AG04450 (cell line): ENCODE results near the gene SLC22A17. TPM values are rescaled to one million over a fixed set of nuclear protein-coding genes. Genes with fewer than 3 reads are reported as not detected.
"Not testable (repeated sequence)": the region's sequence is repeated elsewhere in the genome, so short reads cannot be mapped to it uniquely, and the experiment has no call there.

Experiments used
- CTCF ChIA-PET: fragments of 300-600, 350-600 bp; formaldehyde crosslinking; extraction: SDS; loops from one replicate; lab custom pipeline; 2022; ENCODE audit warnings: antibody characterized with exemption, inconsistent platforms; lab: Charles Lee
- POLR2A ChIA-PET: fragments of 350-600 bp; formaldehyde crosslinking; extraction: SDS; loops from one replicate; lab custom pipeline; 2021; ENCODE audit warnings: antibody characterized with exemption, inconsistent platforms; lab: Yijun Ruan, JAX
- DNase-seq: peaks from one replicate; pipeline ENCODE4 v3.0.0-alpha.2; 2011; ENCODE audit warnings: low read depth, low spot score
- H3K27ac ChIP-seq: one replicate; pipeline ENCODE4 v1.5.1; 2012; ENCODE audit warnings: low read depth, low read length, control low read depth
- H3K27me3 ChIP-seq: one replicate; pipeline ENCODE4 v1.6.0; 2012; ENCODE audit warnings: low read length; ENCODE audit not compliant: control insufficient read depth, insufficient read depth
- H3K4me3 ChIP-seq: 2 replicates; pipeline ENCODE4 v1.5.1; 2011; ENCODE audit warnings: mild to moderate bottlenecking, low read depth, low read length, control low read depth
- H3K9me3 ChIP-seq: 2 replicates; pipeline ENCODE4 v1.5.1; 2012; ENCODE audit warnings: low read length; ENCODE audit not compliant: control insufficient read depth, insufficient read depth
- polyA plus RNA-seq: library from polyadenylated mRNA; depleted of rRNA; stranded (reverse); fragments of >200 nt; gene quantifications from 2 replicates; pipeline ENCODE4 v1.2.3, GENCODE V29; 2011
- TF ChIP-seq, protein P1 (sequence below): IDR thresholded peaks from 2 replicates; pipeline ENCODE4 v1.5.1; 2011; ENCODE audit warnings: low read depth, low read length, control low read depth, inconsistent platforms

SLC22A17 gene
- polyA plus RNA-seq, 1 experiment: 17.4 TPM

DNA sequence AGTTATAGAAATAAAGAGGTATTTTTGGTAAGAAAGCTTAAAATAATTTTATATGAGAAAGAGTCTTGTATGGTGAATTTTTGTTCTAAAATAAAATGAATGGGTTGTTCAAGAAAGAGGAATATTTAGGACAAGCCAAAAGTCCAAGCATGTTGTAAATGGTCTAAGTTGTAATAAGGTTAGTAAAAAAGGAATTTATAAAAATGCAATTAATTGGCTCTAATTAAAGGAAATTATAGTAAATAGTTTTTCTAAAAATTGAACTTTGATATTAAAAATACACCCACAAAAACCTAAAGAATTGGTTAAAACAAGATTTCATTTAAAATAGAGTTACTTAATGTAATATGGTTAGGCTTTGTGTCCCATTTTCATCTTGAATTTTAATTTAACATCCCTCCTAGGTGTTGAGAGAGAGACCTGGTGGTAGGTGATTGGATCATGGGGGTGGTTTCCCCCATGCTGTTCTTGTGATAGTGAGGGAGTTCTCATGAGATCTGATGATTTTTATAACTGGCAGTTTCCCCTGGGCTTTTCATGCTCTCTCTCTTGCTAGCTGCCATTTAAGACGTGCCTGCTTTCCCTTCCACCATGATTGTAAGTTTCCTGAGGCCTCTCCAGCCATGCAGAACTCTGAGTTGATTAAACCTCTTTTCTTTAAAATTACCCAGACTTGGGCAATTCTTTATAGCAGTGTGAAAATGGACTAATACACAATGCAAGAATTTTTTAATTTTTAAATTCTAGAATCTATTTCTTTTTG, 13.0 kb downstream of the SLC22A17 start:
- H3K27me3 ChIP-seq: peaks cover 5% of the 10 kb centered on the region
- POLR2A ChIA-PET: no interaction called here
- CTCF ChIA-PET: interaction anchor here (1.9 to 2.1 kb wide), 2 partner anchors 41 kb away, joined by 6 to 7 read pairs; no protein-coding TSS in a partner anchor
- no peak overlapping the region for H3K27ac ChIP-seq
- TF ChIP-seq, protein P1, sequence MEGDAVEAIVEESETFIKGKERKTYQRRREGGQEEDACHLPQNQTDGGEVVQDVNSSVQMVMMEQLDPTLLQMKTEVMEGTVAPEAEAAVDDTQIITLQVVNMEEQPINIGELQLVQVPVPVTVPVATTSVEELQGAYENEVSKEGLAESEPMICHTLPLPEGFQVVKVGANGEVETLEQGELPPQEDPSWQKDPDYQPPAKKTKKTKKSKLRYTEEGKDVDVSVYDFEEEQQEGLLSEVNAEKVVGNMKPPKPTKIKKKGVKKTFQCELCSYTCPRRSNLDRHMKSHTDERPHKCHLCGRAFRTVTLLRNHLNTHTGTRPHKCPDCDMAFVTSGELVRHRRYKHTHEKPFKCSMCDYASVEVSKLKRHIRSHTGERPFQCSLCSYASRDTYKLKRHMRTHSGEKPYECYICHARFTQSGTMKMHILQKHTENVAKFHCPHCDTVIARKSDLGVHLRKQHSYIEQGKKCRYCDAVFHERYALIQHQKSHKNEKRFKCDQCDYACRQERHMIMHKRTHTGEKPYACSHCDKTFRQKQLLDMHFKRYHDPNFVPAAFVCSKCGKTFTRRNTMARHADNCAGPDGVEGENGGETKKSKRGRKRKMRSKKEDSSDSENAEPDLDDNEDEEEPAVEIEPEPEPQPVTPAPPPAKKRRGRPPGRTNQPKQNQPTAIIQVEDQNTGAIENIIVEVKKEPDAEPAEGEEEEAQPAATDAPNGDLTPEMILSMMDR: no peak
- no peak for DNase-seq
- H3K4me3 ChIP-seq: no peak overlapping the region
- H3K9me3 ChIP-seq: no peaks in the 10 kb centered on the region

DNA sequence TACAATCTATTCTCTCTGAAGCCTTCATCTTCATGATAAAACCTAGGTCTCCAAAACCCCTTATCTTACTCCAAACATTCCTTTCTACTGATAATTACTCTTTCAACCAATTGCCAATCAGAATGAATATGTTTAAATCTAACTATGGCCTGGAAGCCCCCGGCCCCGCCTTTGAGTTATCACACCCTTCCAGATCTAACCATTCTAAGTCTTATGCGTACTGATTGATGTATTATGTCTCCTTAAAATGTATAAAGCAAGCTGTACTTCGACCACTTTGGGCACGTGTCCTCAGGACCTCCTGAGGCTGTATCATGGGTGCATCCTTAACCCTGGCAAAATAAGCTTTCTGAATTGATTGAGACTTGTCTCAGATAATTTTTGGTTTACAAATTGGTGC, 17.1 kb downstream of the SLC22A17 start:
- no peak for DNase-seq
- H3K4me3 ChIP-seq: no peak overlapping the region
- no peaks in the 10 kb centered on the region for H3K9me3 ChIP-seq
- H3K27me3 ChIP-seq: peaks cover 2% of the 10 kb centered on the region
- POLR2A ChIA-PET: no interaction called here
- no peak overlapping the region for H3K27ac ChIP-seq
- TF ChIP-seq, protein P1: no peak
- CTCF ChIA-PET: interaction anchor here (1.1 to 5.1 kb wide), 2 partner anchors 9 to 44 kb away, joined by 3 to 26 read pairs; no protein-coding TSS in a partner anchor

DNA sequence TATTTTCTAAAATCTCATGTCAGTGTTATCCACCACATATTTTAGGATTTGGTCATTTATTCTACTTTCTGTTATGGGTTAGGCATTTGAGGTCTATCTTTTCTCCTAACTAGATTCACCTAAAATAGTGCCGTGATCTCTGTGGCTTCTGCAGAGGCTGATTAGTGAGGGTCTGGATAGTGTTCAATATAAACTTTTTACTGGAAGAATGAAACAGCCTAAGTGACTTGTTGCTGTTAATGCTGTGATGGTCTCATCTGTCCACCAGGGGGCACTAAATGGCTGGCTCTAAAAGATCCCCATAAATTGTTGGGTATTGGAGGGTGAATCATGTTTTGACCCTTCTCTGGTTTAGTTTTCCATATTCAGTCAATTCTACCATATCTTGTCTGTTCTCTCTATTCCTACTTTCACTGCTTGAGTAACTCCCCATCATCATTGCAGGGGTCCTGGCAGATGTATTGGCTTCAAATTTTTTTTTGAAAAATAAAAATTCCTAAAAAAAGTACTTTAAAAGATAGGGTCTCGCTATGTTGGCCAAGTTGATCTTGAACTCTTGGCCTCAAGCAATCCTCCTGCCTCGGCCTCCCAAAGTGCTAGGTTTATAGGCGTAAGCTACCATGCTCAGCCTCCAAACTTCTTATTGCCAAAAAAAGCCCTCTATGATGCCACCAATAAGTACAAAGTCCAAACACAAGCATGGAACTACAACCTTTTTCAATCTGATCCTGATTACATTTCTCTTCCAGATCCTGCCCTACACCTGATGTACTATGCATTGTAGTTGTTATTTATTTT, 24.5 kb downstream of the SLC22A17 start:
- Histone ChIP-seq H3K27me3 (no peaks in the 10 kb centered on the region), H3K9me3 (no peaks in the 10 kb centered on the region), H3K27ac (no peak overlapping the region), H3K4me3 (no peak overlapping the region)
- peak; percentile 63 for DNase-seq
- POLR2A ChIA-PET: interaction anchor here (1.3 to 1.8 kb wide), 2 partner anchors 25 to 34 kb away, joined by 3 to 8 read pairs; partner anchors contain the start of gene SLC22A17
- TF ChIP-seq, protein P1: peak; percentile 83
- CTCF ChIA-PET: interaction anchor here (0.6 to 8.8 kb wide), 12 partner anchors 10 to 235 kb away, joined by 3 to 138 read pairs (median 4); partner anchors contain the start of gene SLC22A17

DNA sequence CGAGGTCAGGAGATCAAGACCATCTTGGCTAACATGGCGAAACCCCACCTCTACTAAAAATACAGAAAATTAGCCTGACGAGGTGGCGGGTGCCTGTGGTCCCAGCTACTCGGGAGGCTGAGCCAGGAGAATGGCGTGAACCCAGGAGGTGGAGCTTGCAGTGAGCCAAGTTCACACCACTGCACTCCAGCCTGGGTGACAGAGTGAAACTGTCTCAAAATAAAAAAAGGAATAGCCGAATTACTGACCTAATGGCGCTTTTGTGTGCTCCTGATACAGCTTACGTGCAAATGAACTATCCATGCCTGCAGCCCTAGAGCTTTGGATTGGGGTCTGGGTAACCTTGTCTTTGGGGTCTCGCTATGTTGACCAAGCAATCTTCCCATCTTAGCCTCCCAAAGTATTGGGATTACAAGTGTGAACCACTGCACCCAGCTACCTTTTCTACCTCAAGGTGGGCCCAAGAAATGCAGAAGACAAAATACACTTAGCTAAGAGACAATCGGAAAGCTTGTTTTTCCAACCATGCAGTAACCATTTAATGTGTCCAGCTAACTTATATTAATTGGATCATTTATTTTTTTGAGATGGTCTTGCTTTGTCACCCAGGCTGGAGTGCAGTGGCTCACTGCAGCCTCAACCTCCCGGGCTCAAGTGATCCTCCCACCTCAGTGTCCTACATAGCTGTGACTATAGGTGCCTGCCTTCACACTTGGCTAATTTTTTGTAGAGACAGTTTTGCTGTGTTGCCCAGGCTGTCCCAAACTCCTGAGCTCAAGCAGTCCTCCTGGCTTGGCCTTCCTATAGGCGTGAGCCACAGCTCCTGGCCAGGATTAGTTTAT, 26.0 kb downstream of the SLC22A17 start:
- CTCF ChIA-PET: interaction anchor here (0.7 to 8.8 kb wide), 14 partner anchors 9 to 152 kb away, joined by 3 to 138 read pairs (median 4); partner anchors contain the start of gene SLC22A17
- TF ChIP-seq, protein P1: no peak
- Histone ChIP-seq H3K4me3 (no peak overlapping the region), H3K27me3 (no peaks in the 10 kb centered on the region), H3K27ac (no peak overlapping the region), H3K9me3 (no peaks in the 10 kb centered on the region)
- POLR2A ChIA-PET: interaction anchor here (0.9 to 1.8 kb wide), 3 partner anchors 26 to 35 kb away, joined by 3 to 8 read pairs (median 3); partner anchors contain the start of gene SLC22A17
- DNase-seq: no peak

DNA sequence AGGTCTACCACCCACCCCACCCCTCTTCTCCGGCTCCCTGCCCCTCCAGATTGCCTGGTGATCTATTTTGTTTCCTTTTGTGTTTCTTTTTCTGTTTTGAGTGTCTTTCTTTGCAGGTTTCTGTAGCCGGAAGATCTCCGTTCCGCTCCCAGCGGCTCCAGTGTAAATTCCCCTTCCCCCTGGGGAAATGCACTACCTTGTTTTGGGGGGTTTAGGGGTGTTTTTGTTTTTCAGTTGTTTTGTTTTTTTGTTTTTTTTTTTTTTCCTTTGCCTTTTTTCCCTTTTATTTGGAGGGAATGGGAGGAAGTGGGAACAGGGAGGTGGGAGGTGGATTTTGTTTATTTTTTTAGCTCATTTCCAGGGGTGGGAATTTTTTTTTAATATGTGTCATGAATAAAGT, 26.9 kb downstream of the SLC22A17 start:
- H3K27me3 ChIP-seq, H3K4me3 ChIP-seq, DNase-seq, POLR2A ChIA-PET, H3K27ac ChIP-seq, H3K9me3 ChIP-seq: not testable (repeated sequence)
- CTCF ChIA-PET: interaction anchor here (0.6 to 8.8 kb wide), 4 partner anchors 17 to 61 kb away, joined by 3 to 138 read pairs (median 6); no protein-coding TSS in a partner anchor
